ENCODE measurements around the gene TFR2.

DNA sequence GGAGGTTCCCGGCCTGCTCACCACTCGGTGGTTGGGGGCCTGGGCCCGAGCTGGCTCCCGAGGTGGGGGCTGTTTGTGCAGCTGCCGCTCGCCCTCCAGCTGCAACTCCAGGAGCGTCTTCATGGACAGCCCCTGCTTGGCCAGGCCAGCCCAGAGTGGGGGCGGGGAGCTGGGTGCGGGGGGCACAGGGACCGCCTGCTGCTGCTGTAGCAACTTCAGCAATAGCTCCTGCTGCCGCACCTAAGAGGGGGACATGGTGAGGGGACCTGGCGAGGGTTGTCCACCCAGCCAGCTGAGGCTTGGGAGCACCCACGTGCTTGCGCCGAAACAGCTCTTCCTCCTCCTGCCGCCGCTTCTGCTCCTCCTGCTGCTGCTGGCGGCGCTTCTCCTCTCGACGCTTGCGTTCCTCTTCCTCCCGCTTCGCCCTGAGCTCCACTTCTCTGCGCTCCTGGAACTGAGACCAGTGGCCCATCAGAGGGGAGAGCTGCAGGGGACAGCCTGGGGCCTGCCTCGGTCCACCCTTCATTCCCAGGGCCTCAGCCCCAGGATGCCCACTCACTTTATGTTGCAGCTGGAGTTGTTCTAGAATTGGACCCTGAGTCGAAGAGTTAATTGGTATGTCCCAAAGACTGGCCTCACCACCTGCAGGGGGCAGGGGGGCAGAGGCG lies 41.8 kb upstream of the TFR2 start:
- no peak for TF ChIP-seq POLR2A (IDR thresholded peaks at IDR 0.05)
- TF ChIP-seq, protein P1, sequence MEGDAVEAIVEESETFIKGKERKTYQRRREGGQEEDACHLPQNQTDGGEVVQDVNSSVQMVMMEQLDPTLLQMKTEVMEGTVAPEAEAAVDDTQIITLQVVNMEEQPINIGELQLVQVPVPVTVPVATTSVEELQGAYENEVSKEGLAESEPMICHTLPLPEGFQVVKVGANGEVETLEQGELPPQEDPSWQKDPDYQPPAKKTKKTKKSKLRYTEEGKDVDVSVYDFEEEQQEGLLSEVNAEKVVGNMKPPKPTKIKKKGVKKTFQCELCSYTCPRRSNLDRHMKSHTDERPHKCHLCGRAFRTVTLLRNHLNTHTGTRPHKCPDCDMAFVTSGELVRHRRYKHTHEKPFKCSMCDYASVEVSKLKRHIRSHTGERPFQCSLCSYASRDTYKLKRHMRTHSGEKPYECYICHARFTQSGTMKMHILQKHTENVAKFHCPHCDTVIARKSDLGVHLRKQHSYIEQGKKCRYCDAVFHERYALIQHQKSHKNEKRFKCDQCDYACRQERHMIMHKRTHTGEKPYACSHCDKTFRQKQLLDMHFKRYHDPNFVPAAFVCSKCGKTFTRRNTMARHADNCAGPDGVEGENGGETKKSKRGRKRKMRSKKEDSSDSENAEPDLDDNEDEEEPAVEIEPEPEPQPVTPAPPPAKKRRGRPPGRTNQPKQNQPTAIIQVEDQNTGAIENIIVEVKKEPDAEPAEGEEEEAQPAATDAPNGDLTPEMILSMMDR (IDR thresholded peaks at IDR 0.05), result no peak
